ENCODE data around the gene SOX8.

The SOX8 gene

DNA sequence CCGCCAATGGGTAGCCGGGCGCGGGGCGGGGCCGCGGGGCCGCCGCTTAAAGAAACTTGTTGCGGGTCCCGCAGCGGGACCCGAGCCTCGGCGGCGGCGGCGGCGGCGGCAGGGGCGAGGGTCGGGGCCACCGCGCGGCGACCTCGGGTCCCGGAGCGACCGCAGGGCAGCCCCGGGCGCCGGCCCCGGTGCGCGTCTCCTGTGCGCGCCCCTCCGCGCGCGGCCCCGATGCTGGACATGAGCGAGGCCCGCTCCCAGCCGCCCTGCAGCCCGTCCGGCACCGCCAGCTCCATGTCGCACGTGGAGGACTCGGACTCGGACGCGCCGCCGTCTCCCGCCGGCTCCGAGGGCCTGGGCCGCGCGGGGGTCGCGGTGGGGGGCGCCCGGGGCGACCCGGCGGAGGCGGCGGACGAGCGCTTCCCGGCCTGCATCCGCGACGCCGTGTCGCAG is at the start of gene SOX8:
Gene SOX8, plus strand, starts transcription at position 76 of the 450 bp plus-strand sequence. Its CDS starts 153 bp downstream, at position 229.
- POLR2A ChIA-PET: interaction anchor here (0.6 kb wide), 1 partner anchor 13 kb away, joined by 6 read pairs; no protein-coding TSS in a partner anchor
- CTCF ChIA-PET: no interaction called here
- no peak for DNase-seq (ENCODE audit: extremely low spot score)
- TF ChIP-seq, protein P1, sequence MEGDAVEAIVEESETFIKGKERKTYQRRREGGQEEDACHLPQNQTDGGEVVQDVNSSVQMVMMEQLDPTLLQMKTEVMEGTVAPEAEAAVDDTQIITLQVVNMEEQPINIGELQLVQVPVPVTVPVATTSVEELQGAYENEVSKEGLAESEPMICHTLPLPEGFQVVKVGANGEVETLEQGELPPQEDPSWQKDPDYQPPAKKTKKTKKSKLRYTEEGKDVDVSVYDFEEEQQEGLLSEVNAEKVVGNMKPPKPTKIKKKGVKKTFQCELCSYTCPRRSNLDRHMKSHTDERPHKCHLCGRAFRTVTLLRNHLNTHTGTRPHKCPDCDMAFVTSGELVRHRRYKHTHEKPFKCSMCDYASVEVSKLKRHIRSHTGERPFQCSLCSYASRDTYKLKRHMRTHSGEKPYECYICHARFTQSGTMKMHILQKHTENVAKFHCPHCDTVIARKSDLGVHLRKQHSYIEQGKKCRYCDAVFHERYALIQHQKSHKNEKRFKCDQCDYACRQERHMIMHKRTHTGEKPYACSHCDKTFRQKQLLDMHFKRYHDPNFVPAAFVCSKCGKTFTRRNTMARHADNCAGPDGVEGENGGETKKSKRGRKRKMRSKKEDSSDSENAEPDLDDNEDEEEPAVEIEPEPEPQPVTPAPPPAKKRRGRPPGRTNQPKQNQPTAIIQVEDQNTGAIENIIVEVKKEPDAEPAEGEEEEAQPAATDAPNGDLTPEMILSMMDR (IDR thresholded peaks at IDR 0.05; ENCODE audit: control extremely low read depth, extremely low read depth, low read depth, missing control alignments): no peak

DNA sequence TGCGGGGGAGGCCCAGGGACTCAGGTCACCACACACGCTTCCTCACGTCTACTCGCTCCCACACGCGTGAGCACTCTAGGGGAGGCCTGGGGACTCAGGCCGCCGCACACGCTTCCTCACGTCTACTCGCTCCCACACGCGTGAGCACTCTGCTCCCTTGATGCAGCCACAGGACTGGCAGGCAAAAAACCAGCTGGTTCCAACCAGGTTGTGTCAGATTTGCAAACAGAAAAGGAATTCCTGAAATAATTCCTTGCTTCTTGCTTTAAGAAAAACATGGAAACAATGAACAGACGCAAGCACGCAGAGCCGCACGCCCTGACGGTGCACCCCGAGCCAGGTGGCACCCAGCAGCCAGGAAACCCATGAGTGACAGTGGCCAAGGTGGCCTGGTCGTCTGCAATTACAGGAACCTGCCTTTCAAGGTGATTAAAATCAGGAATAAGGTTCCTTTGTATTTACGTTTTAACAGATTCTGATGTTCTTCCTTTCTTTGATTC is 48.7 kb upstream of the SOX8 start:
- TF ChIP-seq, protein P1 (IDR thresholded peaks at IDR 0.05; ENCODE audit: control extremely low read depth, extremely low read depth, low read depth, missing control alignments): no peak
- DNase-seq (ENCODE audit: extremely low spot score): no peak
- ChIA-PET CTCF (no interaction called here), POLR2A (no interaction called here)

DNA sequence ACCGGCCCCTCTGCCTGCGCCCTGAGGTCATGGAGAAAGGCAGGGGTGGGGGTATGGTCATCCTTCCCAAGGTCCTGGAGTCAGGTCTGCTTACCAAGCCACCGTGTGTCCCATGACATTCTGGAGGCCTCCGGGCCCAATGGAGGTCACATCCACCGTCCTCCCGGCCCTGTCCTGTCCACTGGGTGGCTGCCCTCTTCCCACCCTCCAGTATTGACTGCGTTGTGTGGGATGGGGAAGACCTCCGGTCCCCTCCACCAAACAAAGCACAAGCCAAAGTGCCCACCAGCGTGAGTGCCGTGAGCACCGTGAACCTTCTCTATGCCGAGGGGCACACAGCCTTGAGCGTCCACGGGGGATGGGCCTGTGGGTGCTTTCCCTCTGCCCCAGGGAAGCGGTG is 48.0 kb upstream of the SOX8 start:
- ChIA-PET POLR2A (no interaction called here), CTCF (no interaction called here)
- TF ChIP-seq, protein P1 (IDR thresholded peaks at IDR 0.05; ENCODE audit: control extremely low read depth, extremely low read depth, low read depth, missing control alignments): no peak
- no peak for DNase-seq (ENCODE audit: extremely low spot score)

DNA sequence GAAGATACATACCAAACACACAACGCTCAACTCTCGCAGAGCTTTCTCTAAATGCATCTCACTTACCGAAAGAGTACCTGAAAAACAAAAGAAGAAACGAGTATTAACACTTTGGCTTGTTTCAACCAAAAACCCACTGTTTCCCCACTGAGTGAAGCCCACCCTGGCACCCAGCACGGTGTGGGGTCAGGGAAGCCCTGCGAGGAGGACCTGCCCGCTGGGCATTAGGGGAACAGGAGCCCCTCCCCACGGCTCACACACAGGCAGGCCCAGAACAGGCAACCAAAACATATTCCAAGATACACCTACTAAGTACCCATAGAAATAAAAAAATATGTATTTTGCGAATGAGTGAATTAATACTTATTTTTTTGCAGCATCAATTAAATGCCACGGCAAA is 47.4 kb upstream of the SOX8 start:
- no peak for DNase-seq (ENCODE audit: extremely low spot score)
- TF ChIP-seq, protein P1 (IDR thresholded peaks at IDR 0.05; ENCODE audit: control extremely low read depth, extremely low read depth, low read depth, missing control alignments): no peak
- ChIA-PET POLR2A (no interaction called here), CTCF (no interaction called here)

DNA sequence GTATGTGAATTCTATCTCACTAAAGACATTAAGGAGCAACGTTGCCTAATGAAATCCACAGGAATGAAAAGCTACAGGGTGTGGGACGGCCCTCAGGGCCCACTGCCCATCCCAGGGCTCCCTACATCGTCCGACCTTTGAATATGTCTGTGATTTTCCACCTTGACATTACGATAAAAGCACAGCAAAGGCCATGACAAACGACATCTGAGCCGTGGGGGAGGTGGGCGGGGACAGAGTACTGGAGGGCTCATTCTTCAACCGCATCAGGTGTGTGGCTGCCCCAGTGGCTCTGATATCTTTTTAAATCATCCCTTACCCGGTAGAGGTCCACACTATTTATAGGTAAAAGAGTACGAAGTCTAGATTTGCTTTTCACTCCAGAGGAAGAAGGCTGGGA is 45.9 kb upstream of the SOX8 start:
- POLR2A ChIA-PET: no interaction called here
- TF ChIP-seq, protein P1 (IDR thresholded peaks at IDR 0.05; ENCODE audit: control extremely low read depth, extremely low read depth, low read depth, missing control alignments): no peak
- CTCF ChIA-PET: no interaction called here
- DNase-seq (ENCODE audit: extremely low spot score): no peak

DNA sequence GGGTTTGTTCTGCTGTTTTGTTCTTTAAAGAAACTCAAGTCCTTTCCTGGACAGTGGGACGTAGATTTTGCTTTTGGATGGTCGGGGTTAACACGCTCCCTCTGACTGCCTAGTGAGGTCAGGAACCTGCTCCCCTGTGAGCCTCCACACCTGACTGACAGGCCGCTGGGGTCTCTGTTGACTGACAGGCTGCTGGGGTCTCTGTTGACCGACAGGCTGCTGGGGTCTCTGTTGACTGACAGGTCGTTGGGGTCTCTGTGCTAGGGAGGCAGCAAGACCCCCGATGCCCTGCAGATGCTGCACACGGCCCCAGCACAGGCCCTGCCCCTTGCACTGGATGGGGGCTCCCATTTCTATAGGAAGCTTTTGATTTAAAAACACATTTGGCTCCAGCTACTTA is 44.3 kb upstream of the SOX8 start:
- DNase-seq (ENCODE audit: extremely low spot score): no peak
- TF ChIP-seq, protein P1 (IDR thresholded peaks at IDR 0.05; ENCODE audit: control extremely low read depth, extremely low read depth, low read depth, missing control alignments): no peak
- CTCF ChIA-PET: no interaction called here
- POLR2A ChIA-PET: no interaction called here

DNA sequence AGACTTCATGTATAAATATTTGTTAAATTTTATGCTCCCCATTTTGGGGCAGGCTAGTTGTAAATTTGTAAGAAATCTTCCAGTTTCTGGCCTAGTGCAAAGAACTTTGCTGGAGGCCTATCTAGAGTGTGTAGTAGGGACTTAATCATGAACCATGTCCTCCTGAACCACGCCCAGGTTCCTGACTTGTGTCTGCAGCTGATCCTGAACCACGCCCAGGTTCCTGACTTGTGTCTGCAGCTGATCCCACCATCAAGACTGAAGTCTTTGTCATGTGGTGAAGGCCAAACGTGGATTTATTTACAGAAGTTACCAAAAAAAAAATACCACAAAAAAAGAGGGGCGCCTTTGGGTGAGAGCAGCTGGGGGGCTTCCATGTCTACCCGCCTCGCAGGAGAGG is 43.8 kb upstream of the SOX8 start:
- DNase-seq (ENCODE audit: extremely low spot score): no peak
- TF ChIP-seq, protein P1 (IDR thresholded peaks at IDR 0.05; ENCODE audit: control extremely low read depth, extremely low read depth, low read depth, missing control alignments): no peak
- POLR2A ChIA-PET: no interaction called here
- CTCF ChIA-PET: no interaction called here

All from GM10248 (cell line).